Measurements from ENCODE around the gene WWOX.

GRCh38 chr16:79019431-79019830 lies 920.0 kb downstream of the WWOX start:
- TF ChIP-seq CTCF (IDR thresholded peaks at IDR 0.05) (no peak), POLR2A (IDR thresholded peaks at IDR 0.05) (no peak)
